HS-5 (cell line): ENCODE measurements around the gene MAP3K10.
"Not testable (repeated sequence)": the region's sequence is repeated elsewhere in the genome, so short reads cannot be mapped to it uniquely, and the experiment has no call there.

Experiments
- DNase-seq: peaks from one replicate; pipeline ENCODE4 v3.0.0-alpha.2; 2012; ENCODE audit warnings: low read depth

The MAP3K10 gene

DNA sequence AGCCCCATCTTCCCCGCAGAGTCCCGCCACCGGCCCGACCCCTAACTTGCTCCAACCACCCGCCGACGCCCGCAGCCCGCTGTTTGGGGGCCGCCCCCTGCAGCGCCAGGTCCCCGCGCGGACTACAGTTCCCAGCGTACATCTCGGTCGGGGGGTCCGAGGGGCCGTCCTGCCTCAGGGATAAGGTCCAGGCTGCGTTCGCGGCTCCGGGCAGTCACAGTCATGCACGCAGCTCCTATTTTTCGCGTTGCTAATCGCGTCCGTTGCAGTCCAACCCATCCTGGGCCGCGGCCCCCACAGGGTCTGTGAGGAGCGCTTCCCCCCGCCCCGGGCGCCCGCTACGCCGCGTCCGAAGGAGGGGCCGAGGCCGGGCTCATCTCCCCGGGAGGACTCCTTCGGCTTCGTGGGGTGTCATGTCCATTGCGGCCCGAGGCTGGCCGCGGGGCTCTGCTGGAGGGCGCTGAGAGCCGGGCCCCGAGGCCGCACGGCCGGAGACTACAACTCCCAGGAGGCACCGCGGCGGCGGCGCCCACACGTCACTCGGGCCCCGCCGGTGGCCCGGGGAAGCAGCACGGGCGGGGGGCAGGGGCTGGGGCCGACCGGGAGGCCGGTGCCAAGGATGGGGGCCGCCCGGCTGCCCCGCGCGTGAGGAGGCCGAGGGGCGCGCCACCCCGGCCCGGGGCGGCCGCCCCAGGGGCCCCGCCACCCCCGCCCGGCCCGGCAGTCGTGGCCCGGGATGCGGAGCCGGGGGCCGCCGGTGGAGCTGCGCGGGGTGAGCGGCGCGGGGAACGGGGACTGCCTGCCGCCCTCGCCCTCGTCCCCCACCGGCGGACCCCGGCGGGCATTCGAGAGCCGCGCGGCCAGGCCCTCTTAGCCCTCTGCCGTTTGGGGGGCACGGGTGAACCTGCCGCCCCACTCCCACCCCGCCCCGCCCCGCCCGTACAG is at the start of gene MAP3K10:
MAP3K10 (plus strand) TSS at position 536 of the 945 bp plus-strand sequence. CDS start 606 bp downstream, outside the sequence.
- no peak for DNase-seq

- no peak for DNase-seq
Observed at GRCh38 chr19:40141551-40141950, 49.7 kb upstream of the MAP3K10 start.

- no peak for DNase-seq
Observed at GRCh38 chr19:40143612-40144011, 47.6 kb upstream of the MAP3K10 start.

GRCh38 chr19:40144151-40144550 is 47.1 kb upstream of the MAP3K10 start:
- DNase-seq = no peak

DNA sequence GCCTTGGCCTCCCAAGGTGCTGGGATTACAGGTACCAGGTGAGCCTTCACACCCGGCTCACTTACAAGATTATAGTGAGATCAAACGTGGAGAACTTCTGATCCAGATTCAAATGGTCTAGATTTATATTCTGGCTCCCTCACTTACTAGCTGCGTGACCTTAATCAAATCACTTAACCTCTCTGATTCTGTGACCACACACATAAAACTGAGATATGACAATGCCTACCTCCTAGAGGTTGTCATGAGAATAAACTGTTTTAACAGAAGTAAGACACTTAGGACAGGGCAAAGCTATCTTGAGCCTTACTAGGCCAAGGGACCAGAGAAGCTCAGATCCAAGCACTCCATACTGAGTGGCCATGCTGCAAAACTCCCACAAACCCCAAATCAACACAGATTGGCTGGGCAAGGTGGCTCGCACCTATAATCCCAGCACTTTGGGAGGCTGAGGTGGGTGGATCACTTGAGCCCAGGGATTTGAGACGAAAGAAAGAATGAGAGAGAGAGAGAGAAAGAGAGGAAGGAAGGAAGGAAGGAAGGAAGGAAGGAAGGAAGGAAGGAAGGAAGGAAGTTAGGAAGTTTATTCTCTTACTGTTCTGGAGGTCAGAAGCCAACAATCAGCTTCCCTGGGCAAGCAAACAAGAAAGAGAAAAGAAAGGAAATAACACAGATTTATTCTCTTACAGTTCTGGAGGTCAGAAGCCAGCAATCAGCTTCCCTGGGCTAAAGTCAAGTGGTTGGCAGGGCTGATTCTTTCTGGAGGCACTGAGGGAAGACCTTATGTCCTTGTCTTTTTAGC is 46.1 kb upstream of the MAP3K10 start:
- DNase-seq = no peak

GRCh38 chr19:40145749-40146029 is 45.5 kb upstream of the MAP3K10 start:
- DNase-seq = not testable (repeated sequence)

- DNase-seq = no peak
Observed at GRCh38 chr19:40147338-40147692, 43.9 kb upstream of the MAP3K10 start.

DNA sequence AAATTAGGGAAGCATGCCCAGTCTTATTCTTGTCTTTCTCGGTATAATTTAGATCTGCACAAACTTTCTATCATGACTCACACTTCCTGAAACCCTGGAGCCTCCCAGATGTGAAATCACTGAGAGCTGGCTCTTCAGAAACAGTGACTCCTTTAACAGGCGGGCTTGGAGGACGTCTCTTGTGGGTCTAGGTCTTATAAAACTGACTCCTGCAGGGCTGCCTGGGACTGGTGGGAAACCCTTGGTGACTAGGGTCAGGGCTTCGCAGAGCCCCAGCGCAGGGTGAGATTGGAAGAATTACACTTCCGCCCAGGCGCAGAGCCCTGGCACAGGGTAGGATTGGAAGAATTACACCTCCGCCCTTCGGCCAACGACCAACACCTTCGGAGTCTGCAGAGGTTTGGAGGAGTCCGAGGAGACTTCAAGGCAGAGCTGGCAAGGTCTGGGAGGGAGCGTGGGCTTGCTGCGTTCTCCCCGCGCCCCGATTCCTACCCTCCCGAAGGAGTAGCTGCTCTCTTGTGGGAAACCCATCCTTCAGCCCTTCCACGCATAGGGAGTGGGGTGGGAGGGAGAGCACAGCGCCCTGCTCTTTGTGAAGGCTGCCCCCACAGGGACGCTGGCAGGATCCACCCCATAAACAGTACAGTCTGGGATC is 43.4 kb upstream of the MAP3K10 start:
- peak; percentile 50 for DNase-seq

- DNase-seq = no peak
Observed at GRCh38 chr19:40149501-40149900, 41.7 kb upstream of the MAP3K10 start.

GRCh38 chr19:40150170-40150569 is 41.1 kb upstream of the MAP3K10 start:
- no peak for DNase-seq

DNA sequence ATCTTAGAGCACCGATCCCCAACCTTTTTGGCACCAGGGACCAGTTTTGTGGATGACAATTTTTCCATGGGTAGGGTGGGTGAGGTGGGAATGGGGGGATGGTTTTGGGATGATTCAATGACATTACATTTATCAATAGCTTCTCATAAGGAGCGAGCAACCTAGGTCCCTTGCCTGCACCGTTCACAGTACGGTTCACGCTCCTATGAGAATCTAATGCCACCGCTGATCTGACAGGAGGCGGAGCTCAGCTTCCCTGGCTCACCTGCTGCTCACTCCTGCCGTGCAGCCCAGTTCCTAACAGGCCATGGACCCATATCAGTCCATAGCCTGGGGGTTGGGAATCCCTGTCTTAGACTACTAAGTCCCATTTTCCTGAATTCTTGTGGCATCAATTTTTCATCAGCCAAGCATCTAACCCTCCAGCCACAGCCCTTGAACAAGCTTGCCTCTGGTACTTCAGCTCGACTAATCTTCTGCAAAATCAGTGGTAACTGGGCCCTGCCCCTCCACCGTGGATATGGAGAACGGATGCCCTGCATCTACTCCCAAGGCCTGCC is 37.0 kb upstream of the MAP3K10 start:
- DNase-seq = no peak

GRCh38 chr19:40155749-40156265 is 35.4 kb upstream of the MAP3K10 start:
- no peak for DNase-seq

DNA sequence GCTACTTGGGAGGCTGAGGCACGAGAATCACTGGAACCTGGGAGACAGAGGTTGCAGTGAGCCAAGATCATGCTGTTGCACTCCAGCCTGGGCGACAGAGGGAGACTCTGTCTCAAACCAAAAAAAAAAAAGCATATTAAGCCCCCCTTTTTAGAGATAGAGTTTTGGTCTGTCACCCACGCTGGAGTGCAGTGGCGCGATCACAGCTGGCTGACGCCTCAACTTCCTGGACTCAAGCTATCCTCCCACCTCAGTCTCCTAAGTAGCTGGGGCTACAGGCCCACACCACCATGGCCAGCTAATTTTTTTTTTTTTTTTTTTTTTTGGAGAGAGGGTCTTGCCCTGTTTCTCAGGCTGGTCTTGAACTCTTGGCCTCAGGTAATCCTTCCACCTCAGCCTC is 34.2 kb upstream of the MAP3K10 start:
- DNase-seq = no peak

- no peak for DNase-seq
Observed at GRCh38 chr19:40159744-40160143, 31.5 kb upstream of the MAP3K10 start.

GRCh38 chr19:40162104-40162503 is 29.1 kb upstream of the MAP3K10 start:
- DNase-seq = no peak

DNA sequence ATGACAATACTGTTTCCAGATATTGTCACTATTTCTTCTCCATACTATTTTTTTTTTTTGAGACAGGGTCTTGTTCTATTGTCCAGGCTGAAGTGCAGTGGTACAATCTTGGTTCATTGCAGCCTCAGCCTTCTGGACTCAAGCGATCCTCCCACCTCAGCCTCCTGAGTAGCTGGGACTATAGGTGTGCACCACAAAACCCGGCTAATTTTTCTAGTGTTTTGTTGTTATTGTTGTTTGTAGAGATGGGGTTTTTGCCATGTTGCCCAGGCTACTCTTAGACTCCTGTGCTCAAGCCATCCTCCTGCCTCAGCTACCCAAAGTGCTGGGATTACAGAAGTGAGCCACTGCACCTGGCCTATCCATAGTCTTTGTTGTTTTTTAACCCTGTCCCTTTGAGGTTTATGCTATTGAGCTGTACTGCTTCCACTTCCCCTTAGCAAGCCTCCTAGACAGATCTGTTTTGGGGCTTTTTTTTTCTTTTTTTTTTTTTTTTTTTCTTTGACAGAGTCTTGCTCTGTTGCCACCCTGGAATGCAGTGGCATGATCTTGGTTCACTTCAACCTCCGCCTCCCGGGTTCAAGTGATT is 27.6 kb upstream of the MAP3K10 start:
- no peak for DNase-seq

GRCh38 chr19:40165362-40165937 is 25.8 kb upstream of the MAP3K10 start:
- DNase-seq = no peak

DNA sequence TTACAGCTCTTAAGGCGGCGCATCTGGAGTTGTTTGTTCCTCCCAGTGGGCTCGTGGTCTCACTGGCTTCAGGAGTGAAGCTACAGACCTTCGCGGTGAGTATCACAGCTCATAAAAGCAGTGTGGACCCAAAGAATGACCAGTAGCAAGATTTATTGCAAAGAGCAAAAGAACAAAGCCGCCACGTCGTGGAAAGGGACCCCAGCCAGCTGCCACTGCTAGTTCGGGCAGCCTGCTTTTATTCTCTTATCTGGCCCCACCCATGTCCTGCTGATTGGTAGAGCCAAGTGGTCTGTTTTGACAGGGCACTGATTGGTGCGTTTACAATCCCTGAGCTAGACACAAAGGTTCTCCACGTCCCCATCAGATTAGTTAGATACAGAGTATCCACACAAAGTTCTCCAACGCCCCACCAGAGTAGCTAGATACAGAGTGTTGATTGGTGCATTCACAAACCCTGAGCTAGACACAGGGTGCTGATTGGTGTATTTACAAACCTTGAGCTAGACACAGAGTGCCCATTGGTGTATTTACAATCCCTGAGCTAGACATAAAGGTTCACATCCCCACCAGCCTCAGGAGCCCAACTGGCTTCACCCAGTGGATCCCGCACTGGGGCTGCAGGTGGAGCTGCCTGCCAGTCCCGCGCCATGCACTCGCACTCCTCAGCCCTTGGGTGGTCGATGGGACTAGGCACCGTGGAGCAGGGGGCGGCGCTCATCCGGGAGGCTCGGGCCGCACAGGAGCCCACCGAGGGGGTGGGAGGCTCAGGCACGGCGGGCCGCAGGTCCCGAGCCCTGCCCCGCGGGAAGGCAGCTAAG is 21.5 kb upstream of the MAP3K10 start:
- DNase-seq = not testable (repeated sequence)

DNA sequence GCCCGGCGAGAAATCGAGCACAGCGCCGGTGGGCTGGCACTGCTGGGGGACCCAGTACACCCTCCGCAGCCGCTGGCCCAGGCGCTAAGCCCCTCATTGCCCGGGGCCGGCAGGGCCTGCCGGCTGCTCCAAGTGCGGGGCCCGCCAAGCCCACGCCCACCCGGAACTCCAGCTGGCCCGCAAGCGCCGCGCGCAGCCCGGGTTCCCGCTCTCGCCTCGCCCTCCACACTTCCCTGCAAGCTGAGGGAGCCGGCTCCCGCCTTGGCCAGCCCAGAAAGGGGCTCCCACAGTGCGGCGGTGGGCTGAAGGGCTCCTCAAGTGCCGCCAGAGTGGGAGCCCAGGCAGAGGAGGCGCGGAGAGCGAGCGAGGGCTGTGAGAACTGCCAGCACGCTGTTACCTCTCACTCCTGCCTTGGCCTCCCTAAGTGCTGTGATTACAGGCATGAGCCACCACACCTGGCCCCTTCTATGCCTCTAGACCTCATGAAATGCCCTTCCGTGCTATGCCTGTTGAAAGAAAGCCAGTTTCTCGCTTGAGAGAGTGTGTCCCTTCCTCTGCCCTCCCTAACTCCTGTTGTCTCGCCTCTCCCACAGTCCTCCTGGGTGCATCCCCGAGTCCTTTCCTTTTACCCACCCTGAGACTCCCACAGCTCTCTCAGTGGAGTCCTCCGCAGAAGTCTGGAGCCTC is 20.8 kb upstream of the MAP3K10 start:
- not testable (repeated sequence) for DNase-seq

- not testable (repeated sequence) for DNase-seq
Observed at GRCh38 chr19:40171293-40171692, 19.9 kb upstream of the MAP3K10 start.
